Caco-2 (cell line): ENCODE results near the gene SMARCA4. TPM values are rescaled to one million over a fixed set of nuclear protein-coding genes. Genes with fewer than 3 reads are reported as not detected.
"Not testable (repeated sequence)": the region's sequence is repeated elsewhere in the genome, so short reads cannot be mapped to it uniquely, and the experiment has no call there.

ENCODE experiments used
- BruUV-seq: library from RNA; stranded (reverse); fragments of 400-500 nt; replicated peaks from 2 replicates; lab custom pipeline; 2021; lab: Mats Ljungman, UMichigan
- CTCF ChIA-PET: fragments of 300-600 bp; sonication (Branson Sonifier 250); formaldehyde crosslinking; loops from one replicate; lab custom pipeline; 2022; ENCODE audit warnings: antibody characterized with exemption; lab: Charles Lee
- POLR2A ChIA-PET: fragments of 300-600 bp; sonication (Branson Sonifier 250); formaldehyde crosslinking; loops from one replicate; lab custom pipeline; 2022; ENCODE audit warnings: antibody characterized with exemption; lab: Charles Lee
- DNase-seq, 2 experiments: peaks; one replicate each; pipeline versions ENCODE4 v3.0.0 to v3.0.0-alpha.2; 2020 to 2022
- H3K27me3 ChIP-seq: replicated peaks from 2 replicates; pipeline ENCODE4 v1.6.0; 2011; ENCODE audit warnings: low read length; ENCODE audit not compliant: control insufficient read depth, insufficient read depth
- H3K36me3 ChIP-seq: 2 replicates; pipeline ENCODE4 v1.5.1; 2011; ENCODE audit warnings: low read length; ENCODE audit not compliant: control insufficient read depth, insufficient read depth
- H3K4me1 ChIP-seq: fragments of 250-450 bp; sonication (Bioruptor Pico); 2 replicates; pipeline ENCODE4 v1.5.1; 2020; ENCODE audit warnings: mild to moderate bottlenecking
- H3K4me3 ChIP-seq: 2 replicates; pipeline ENCODE4 v1.5.1; 2011; ENCODE audit warnings: low read depth, mild to moderate bottlenecking, control low read depth, low read length
- H3K9me3 ChIP-seq: fragments of 250-450 bp; sonication (Bioruptor Pico); 2 replicates; pipeline ENCODE4 v1.5.1; 2020; ENCODE audit warnings: mild to moderate bottlenecking, moderate library complexity
- H3K27ac Mint-ChIP-seq: one replicate; pipeline ENCODE4 v1.8.0; 2022; ENCODE audit warnings: mixed read lengths; ENCODE audit not compliant: unreplicated experiment
- H3K27me3 Mint-ChIP-seq: one replicate; pipeline ENCODE4 v1.8.0; 2022; ENCODE audit warnings: mixed read lengths; ENCODE audit not compliant: insufficient read depth, unreplicated experiment
- H3K36me3 Mint-ChIP-seq: one replicate; pipeline ENCODE4 v1.8.0; 2022; ENCODE audit warnings: mild to moderate bottlenecking, mixed read lengths; ENCODE audit not compliant: insufficient read depth, unreplicated experiment
- H3K4me1 Mint-ChIP-seq: one replicate; pipeline ENCODE4 v1.8.0; 2022; ENCODE audit warnings: low read depth, mixed read lengths; ENCODE audit not compliant: unreplicated experiment
- H3K4me3 Mint-ChIP-seq: one replicate; pipeline ENCODE4 v1.8.0; 2022; ENCODE audit warnings: mild to moderate bottlenecking, moderate library complexity, mixed read lengths; ENCODE audit not compliant: unreplicated experiment
- H3K9me3 Mint-ChIP-seq: one replicate; pipeline ENCODE4 v1.8.0; 2022; ENCODE audit warnings: mixed read lengths; ENCODE audit not compliant: unreplicated experiment
- CTCF ChIP-seq, 2 experiments: fragments of 200-600 bp in 1 of 2; IDR thresholded peaks; 1 replicate in 1 of 2; 2 replicates in 1 of 2; pipeline versions ENCODE4 v1.5.1 to v1.8.0; 2011 to 2022; ENCODE audit warnings: antibody characterized with exemption in 1 of 2, control low read depth in 1 of 2, inconsistent platforms in 1 of 2, low read depth in 1 of 2, low read length in 1 of 2, mild to moderate bottlenecking in 1 of 2, moderate library complexity in 1 of 2; ENCODE audit not compliant: insufficient read depth in 1 of 2, severe bottlenecking in 1 of 2, unreplicated experiment in 1 of 2
- intact Hi-C: fragments of 100-400 bp; cut with micrococcal nuclease; formaldehyde crosslinking; loops from one replicate; pipeline ENCODE4 v1.10.0; 2022; ENCODE audit not compliant: unreplicated experiment
- total RNA-seq: library from RNA; stranded (reverse); gene quantifications from 2 replicates; pipeline ENCODE4 v1.2.3, GENCODE V29; 2022

Gene SMARCA4
- total RNA-seq, 1 experiment from 2014 or later: 171 TPM

GRCh38 chr19:11089254-11090013 is 128.6 kb downstream of the SMARCA4 start, which contains the start of gene LDLR:
TSS of gene LDLR (plus strand) at chr19:11089463. CDS start at chr19:11089549, 86 bp downstream.
- H3K9me3 Mint-ChIP-seq: no peaks in the 10 kb centered on the region
- BruUV-seq: no TSS peak
- H3K4me1 Mint-ChIP-seq: peaks cover under 1% of the 10 kb centered on the region
- DNase-seq: peak; percentile 92 to 95
- H3K27me3 ChIP-seq: no peaks in the 10 kb centered on the region
- ChIA-PET POLR2A (interaction anchor here (0.5 to 1.3 kb wide), 3 partner anchors 21 to 211 kb away, joined by 3 to 4 read pairs (median 3); no protein-coding TSS in a partner anchor), CTCF (interaction anchor here (1.0 to 1.9 kb wide), 6 partner anchors 37 to 372 kb away, joined by 3 to 7 read pairs (median 4); partner anchors contain the start of gene DNM2)
- H3K4me3 ChIP-seq: peak within 1 kb of the TSS; percentile 87
- intact Hi-C loops: loop anchor here (5.0 kb wide), 1 partner anchor 152 kb away; no protein-coding TSS in a partner anchor
- peak within 1 kb of the TSS; percentile 90 for H3K4me3 Mint-ChIP-seq
- no peak for TF ChIP-seq CTCF (IDR thresholded peaks at IDR 0.05; ENCODE audit: insufficient read depth in 1 of 2, low read depth in 1 of 2, low read length in 1 of 2, severe bottlenecking in 1 of 2, unreplicated experiment in 1 of 2)
- peaks cover 9% of the 10 kb centered on the region for H3K36me3 ChIP-seq
- peaks cover 34% of the 10 kb centered on the region for H3K4me1 ChIP-seq
- no peaks in the 10 kb centered on the region for H3K9me3 ChIP-seq
- peaks cover 55% of the 10 kb centered on the region for H3K36me3 Mint-ChIP-seq
- H3K27ac Mint-ChIP-seq: peak within 1 kb of the TSS; percentile 99
- no peaks in the 10 kb centered on the region for H3K27me3 Mint-ChIP-seq

- intact Hi-C loops: loop anchor here (5.0 kb wide), 1 partner anchor 153 kb away; no protein-coding TSS in a partner anchor
- not testable (repeated sequence) for BruUV-seq, H3K36me3 ChIP-seq, H3K27me3 ChIP-seq, H3K27me3 Mint-ChIP-seq, H3K9me3 ChIP-seq, H3K4me1 Mint-ChIP-seq, H3K9me3 Mint-ChIP-seq, DNase-seq
- ChIA-PET CTCF (interaction anchor here (1.2 to 1.9 kb wide), 3 partner anchors 36 to 373 kb away, joined by 3 to 7 read pairs (median 6); partner anchors contain the start of gene DNM2), POLR2A (interaction anchor here (0.5 to 1.3 kb wide), 2 partner anchors 33 to 211 kb away, joined by 3 to 4 read pairs; no protein-coding TSS in a partner anchor)
- Histone ChIP-seq H3K4me3 (peak overlapping the region; percentile 87), H3K4me1 (peaks cover 40% of the 10 kb centered on the region)
- Mint-ChIP-seq H3K27ac (peak overlapping the region; percentile 99), H3K36me3 (peaks cover 60% of the 10 kb centered on the region), H3K4me3 (peak overlapping the region; percentile 90)
Measured at GRCh38 chr19:11090014-11090263, 129.1 kb downstream of the SMARCA4 start.

GRCh38 chr19:11090264-11090996 is 129.6 kb downstream of the SMARCA4 start:
- CTCF ChIA-PET: interaction anchor here (1.2 to 1.9 kb wide), 3 partner anchors 36 to 373 kb away, joined by 3 to 7 read pairs (median 6); partner anchors contain the start of gene DNM2
- BruUV-seq: no TSS peak
- Histone ChIP-seq H3K36me3 (peaks cover 9% of the 10 kb centered on the region), H3K4me3 (peak overlapping the region; percentile 87), H3K4me1 (peaks cover 42% of the 10 kb centered on the region), H3K27me3 (no peaks in the 10 kb centered on the region), H3K9me3 (no peaks in the 10 kb centered on the region)
- H3K36me3 Mint-ChIP-seq: peaks cover 65% of the 10 kb centered on the region
- H3K4me1 Mint-ChIP-seq: peaks cover 9% of the 10 kb centered on the region
- peak; percentile 96 to 99 for DNase-seq
- peak overlapping the region; percentile 99 for H3K27ac Mint-ChIP-seq
- H3K27me3 Mint-ChIP-seq: no peaks in the 10 kb centered on the region
- POLR2A ChIA-PET: interaction anchor here (0.5 kb wide), 1 partner anchor 32 kb away, joined by 4 read pairs; no protein-coding TSS in a partner anchor
- no peaks in the 10 kb centered on the region for H3K9me3 Mint-ChIP-seq
- peak overlapping the region; percentile 90 for H3K4me3 Mint-ChIP-seq
- intact Hi-C loops: loop anchor here (5.0 kb wide), 1 partner anchor 153 kb away; no protein-coding TSS in a partner anchor
- no peak for TF ChIP-seq CTCF (IDR thresholded peaks at IDR 0.05; ENCODE audit: insufficient read depth in 1 of 2, low read depth in 1 of 2, low read length in 1 of 2, severe bottlenecking in 1 of 2, unreplicated experiment in 1 of 2)
